Liver (tissue), 3 donors: Measurements from ENCODE around the gene FCGR3A.

Experiments
- CTCF ChIP-seq: fragments of 150-350 bp; IDR thresholded peaks from 2 replicates; pipeline ENCODE4 v1.5.1; 2017; ENCODE audit warnings: improper control_type of control experiment, low read depth, low read length; ENCODE audit not compliant: missing input control
- EGR1 ChIP-seq, 2 donors: IDR thresholded peaks; 2 replicates each; pipeline ENCODE4 v1.6.1; 2016 to 2018; ENCODE audit warnings: antibody characterized with exemption in 2 of 2, low read depth in 2 of 2
- FOXA1 ChIP-seq: IDR thresholded peaks from 2 replicates; pipeline ENCODE4 v1.6.1; 2016; ENCODE audit warnings: antibody characterized with exemption
- FOXA2 ChIP-seq: IDR thresholded peaks from 2 replicates; pipeline ENCODE4 v1.6.1; 2016; ENCODE audit warnings: antibody characterized with exemption
- GABPA ChIP-seq, 2 donors: IDR thresholded peaks in 1 of 2; conservative IDR thresholded peaks in 1 of 2; 2 replicates each; pipeline ENCODE4 v1.6.1; 2016; ENCODE audit warnings: antibody characterized with exemption in 2 of 2, mild to moderate bottlenecking in 1 of 2, moderate library complexity in 1 of 2
- HNF4G ChIP-seq: IDR thresholded peaks from 2 replicates; pipeline ENCODE4 v1.6.1; 2016; ENCODE audit warnings: antibody characterized with exemption
- JUND ChIP-seq, 2 donors: IDR thresholded peaks; 2 replicates each; pipeline ENCODE4 v1.6.1; 2016; ENCODE audit warnings: antibody characterized with exemption in 2 of 2
- NR2F2 ChIP-seq: IDR thresholded peaks from 2 replicates; pipeline ENCODE4 v1.6.1; 2016; ENCODE audit warnings: antibody characterized with exemption
- RAD21 ChIP-seq, 2 donors: IDR thresholded peaks; 2 replicates each; pipeline ENCODE4 v1.6.1; 2016; ENCODE audit warnings: antibody characterized with exemption in 2 of 2, mild to moderate bottlenecking in 2 of 2
- REST ChIP-seq: IDR thresholded peaks from 2 replicates; pipeline ENCODE4 v1.6.1; 2016; ENCODE audit warnings: antibody characterized with exemption, mild to moderate bottlenecking
- RXRA ChIP-seq, 2 donors: IDR thresholded peaks; 2 replicates each; pipeline ENCODE4 v1.6.1; 2017 to 2018; ENCODE audit warnings: antibody characterized with exemption in 2 of 2, mild to moderate bottlenecking in 1 of 2
- TAF1 ChIP-seq: conservative IDR thresholded peaks from 2 replicates; pipeline ENCODE4 v1.6.1; 2016; ENCODE audit warnings: antibody characterized with exemption, mild to moderate bottlenecking
- YY1 ChIP-seq: IDR thresholded peaks from 2 replicates; pipeline ENCODE4 v1.6.1; 2016; ENCODE audit warnings: antibody characterized with exemption, mild to moderate bottlenecking
- TF ChIP-seq, protein P1 (sequence below): IDR thresholded peaks from 2 replicates; pipeline ENCODE4 v1.6.1; 2016; ENCODE audit warnings: antibody characterized with exemption
- donor health status: healthy.
- donor health status: healthy.

DNA sequence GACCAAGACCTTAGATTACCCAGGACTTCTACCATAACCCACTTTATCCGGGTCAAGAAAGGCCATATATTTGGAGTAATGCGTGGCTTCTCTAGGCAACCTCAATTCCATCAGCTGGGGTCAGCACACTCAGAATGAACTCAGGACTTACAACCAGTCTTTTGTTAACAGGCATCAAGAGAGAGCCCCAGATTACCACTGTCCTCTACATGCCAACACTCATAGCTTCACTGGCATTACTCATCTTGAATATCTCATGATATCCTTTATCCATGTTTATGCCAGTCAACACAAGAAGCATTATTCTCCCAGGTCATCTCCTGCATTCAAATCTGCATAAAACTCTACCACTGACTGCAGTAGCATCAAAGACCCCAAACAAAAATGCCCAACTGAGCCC is 51.0 kb downstream of the FCGR3A start:
- TF ChIP-seq TAF1 = no peak
- no peak for TF ChIP-seq JUND (IDR thresholded peaks at IDR 0.05)
- no peak for TF ChIP-seq RAD21 (IDR thresholded peaks at IDR 0.05)
- no peak for TF ChIP-seq FOXA2
- TF ChIP-seq CTCF = no peak
- no peak for TF ChIP-seq EGR1 (IDR thresholded peaks at IDR 0.05; ENCODE audit: low read depth in 2 of 2)
- no peak for TF ChIP-seq REST
- TF ChIP-seq FOXA1 = no peak
- no peak for TF ChIP-seq YY1
- no peak for TF ChIP-seq HNF4G
- TF ChIP-seq, protein P1, sequence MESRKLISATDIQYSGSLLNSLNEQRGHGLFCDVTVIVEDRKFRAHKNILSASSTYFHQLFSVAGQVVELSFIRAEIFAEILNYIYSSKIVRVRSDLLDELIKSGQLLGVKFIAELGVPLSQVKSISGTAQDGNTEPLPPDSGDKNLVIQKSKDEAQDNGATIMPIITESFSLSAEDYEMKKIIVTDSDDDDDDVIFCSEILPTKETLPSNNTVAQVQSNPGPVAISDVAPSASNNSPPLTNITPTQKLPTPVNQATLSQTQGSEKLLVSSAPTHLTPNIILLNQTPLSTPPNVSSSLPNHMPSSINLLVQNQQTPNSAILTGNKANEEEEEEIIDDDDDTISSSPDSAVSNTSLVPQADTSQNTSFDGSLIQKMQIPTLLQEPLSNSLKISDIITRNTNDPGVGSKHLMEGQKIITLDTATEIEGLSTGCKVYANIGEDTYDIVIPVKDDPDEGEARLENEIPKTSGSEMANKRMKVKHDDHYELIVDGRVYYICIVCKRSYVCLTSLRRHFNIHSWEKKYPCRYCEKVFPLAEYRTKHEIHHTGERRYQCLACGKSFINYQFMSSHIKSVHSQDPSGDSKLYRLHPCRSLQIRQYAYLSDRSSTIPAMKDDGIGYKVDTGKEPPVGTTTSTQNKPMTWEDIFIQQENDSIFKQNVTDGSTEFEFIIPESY = no peak
- no peak for TF ChIP-seq RXRA (IDR thresholded peaks at IDR 0.05)
- no peak for TF ChIP-seq NR2F2
- no peak for TF ChIP-seq GABPA (IDR thresholded peaks at IDR 0.05 in 1 of 2, conservative IDR thresholded peaks at IDR 0.05 in 1 of 2)
